Ovary (tissue), 9 donors: Measurements from ENCODE around the gene PDE3A. TPM values are rescaled to one million over a fixed set of nuclear protein-coding genes. Genes with fewer than 3 reads are reported as not detected.

Experiments
- DNase-seq, 5 donors: peaks; one replicate each; pipeline ENCODE4 v3.0.0-alpha.2; 2019 to 2020
- H3K27ac ChIP-seq, 2 donors: fragments of 200-600 bp; one replicate each; pipeline versions ENCODE4 v1.5.1 to v1.8.0; 2019 to 2022
- H3K27me3 ChIP-seq: fragments of 200-600 bp; one replicate; pipeline ENCODE4 v1.8.0; 2022
- H3K36me3 ChIP-seq: fragments of 200-600 bp; sonication (generic); one replicate; pipeline ENCODE4 v1.5.1; 2019
- H3K4me1 ChIP-seq: one replicate; pipeline ENCODE4 v1.8.1; 2013; ENCODE audit warnings: mild to moderate bottlenecking, moderate library complexity; ENCODE audit not compliant: insufficient read depth
- H3K4me3 ChIP-seq: fragments of 200-600 bp; sonication (generic); one replicate; pipeline ENCODE4 v1.5.1; 2017
- H3K9me3 ChIP-seq, 2 donors: fragments of 200-600 bp in 1 of 2; sonication (generic) in 1 of 2; one replicate each; pipeline versions ENCODE4 v1.5.1 to v1.8.1; 2013 to 2019; ENCODE audit warnings: mild to moderate bottlenecking in 1 of 2, moderate library complexity in 1 of 2
- EP300 ChIP-seq: sonication (generic); formaldehyde crosslinking; IDR thresholded peaks from one replicate; pipeline ENCODE4 v1.6.1; 2017; ENCODE audit warnings: antibody characterized with exemption
- POLR2A ChIP-seq: fragments of 450-650 bp; IDR thresholded peaks from one replicate; pipeline ENCODE4 v1.6.1; 2017; ENCODE audit warnings: antibody characterized with exemption, mild to moderate bottlenecking, moderate library complexity
- WGBS, 3 donors: extraction: QIAGEN DNeasy Blood & Tissue Kit in 1 of 3; methylation state at CpG; one replicate each; pipeline versions ENCODE4 v1.1.5 to v1.1.7; 2013 to 2017; 5-methylcytosine and 5-hydroxymethylcytosine counted together
- intact Hi-C, 4 donors: fragments of 100-400 bp; cut with DNase I; formaldehyde crosslinking; loops; one replicate each; pipeline versions ENCODE4 v1.11.0 to v1.15.1; 2022 to 2023
- polyA plus RNA-seq, 2 donors: library from polyadenylated mRNA; stranded (reverse); fragments of 200-250 nt in 1 of 2; fragments of 350-450 nt in 1 of 2; fragmentation: Illumina TruSeq in 1 of 2; extraction: RNeasy Lipid Tissue Mini Kit (QIAGEN cat#74804) in 1 of 2; gene quantifications; one replicate each; pipeline ENCODE4 v1.2.3, GENCODE V29; 2013 to 2014
- total RNA-seq, 7 donors: library from RNA; depleted of rRNA in 2 of 7; stranded (reverse); fragments of >200 nt in 2 of 7; fragmentation: NEBNext Ultra II Directional in 3 of 7; extraction: Animal tissue kit (Norgen Biotek cat#: 25700) in 3 of 7; gene quantifications; one replicate each; pipeline versions ENCODE4 v1.1.0 to v1.2.4, GENCODE V29; 2016 to 2023
- TF ChIP-seq, protein P1 (sequence below), 3 donors: fragments of 450-650 bp in 2 of 3; fragments of 200-600 bp in 1 of 3; IDR thresholded peaks; one replicate each; pipeline versions ENCODE4 v1.5.1 to v1.8.0; 2016 to 2022; ENCODE audit warnings: antibody characterized with exemption in 3 of 3, mild to moderate bottlenecking in 1 of 3
- donor health status: DM: no; HTN: no; CAD: no; lungs with moderate emphysema.
- donor health status: DM: no; HTN: no; CAD: no.
- donor health status: Bipolar disorder and iron deficiency.
- donor health status: DM: yes; HTN: yes; CAD: no.
- donor health status: DM: no; HTN: no; CAD: no.
- donor health status: DM: yes; HTN: yes; CAD: no.

Gene PDE3A
- total and polyA plus RNA-seq, 9 donors = 3.7 to 15.2 (median 7.1) TPM

DNA sequence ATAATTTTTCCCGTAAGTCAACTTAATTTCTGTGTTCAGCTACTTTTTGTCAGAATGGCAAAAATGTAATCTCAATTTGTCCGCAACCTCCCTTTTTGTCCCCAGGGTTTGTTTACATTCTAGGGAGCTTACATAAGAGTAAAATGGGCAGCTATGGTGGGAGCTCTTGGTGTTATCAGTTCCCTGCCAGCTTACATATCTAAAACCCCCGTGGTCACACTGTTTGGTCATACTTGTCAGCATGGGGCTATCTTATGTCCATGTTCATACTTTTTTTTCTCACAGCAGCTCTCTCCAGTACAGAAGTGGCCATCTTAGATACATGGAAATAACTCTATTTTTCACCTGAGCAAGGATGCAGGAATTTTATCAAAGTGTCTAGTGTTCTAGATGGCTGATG lies 343.5 kb downstream of the PDE3A start:
- H3K27me3 ChIP-seq = no peaks in the 10 kb centered on the region
- no peak for DNase-seq
- no peaks in the 10 kb centered on the region for H3K9me3 ChIP-seq
- H3K36me3 ChIP-seq = no peaks in the 10 kb centered on the region
- H3K27ac ChIP-seq = no peak overlapping the region
- no peaks in the 10 kb centered on the region for H3K4me1 ChIP-seq
- intact Hi-C loops = no loop called here
- TF ChIP-seq, protein P1, sequence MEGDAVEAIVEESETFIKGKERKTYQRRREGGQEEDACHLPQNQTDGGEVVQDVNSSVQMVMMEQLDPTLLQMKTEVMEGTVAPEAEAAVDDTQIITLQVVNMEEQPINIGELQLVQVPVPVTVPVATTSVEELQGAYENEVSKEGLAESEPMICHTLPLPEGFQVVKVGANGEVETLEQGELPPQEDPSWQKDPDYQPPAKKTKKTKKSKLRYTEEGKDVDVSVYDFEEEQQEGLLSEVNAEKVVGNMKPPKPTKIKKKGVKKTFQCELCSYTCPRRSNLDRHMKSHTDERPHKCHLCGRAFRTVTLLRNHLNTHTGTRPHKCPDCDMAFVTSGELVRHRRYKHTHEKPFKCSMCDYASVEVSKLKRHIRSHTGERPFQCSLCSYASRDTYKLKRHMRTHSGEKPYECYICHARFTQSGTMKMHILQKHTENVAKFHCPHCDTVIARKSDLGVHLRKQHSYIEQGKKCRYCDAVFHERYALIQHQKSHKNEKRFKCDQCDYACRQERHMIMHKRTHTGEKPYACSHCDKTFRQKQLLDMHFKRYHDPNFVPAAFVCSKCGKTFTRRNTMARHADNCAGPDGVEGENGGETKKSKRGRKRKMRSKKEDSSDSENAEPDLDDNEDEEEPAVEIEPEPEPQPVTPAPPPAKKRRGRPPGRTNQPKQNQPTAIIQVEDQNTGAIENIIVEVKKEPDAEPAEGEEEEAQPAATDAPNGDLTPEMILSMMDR (IDR thresholded peaks at IDR 0.05) = no peak
- TF ChIP-seq POLR2A = no peak
- TF ChIP-seq EP300 = no peak
- H3K4me3 ChIP-seq = no peak overlapping the region
- 60 to 64% (median 60%) methylated on average over 3 of the region's 3 CpGs for WGBS, 3 donors

DNA sequence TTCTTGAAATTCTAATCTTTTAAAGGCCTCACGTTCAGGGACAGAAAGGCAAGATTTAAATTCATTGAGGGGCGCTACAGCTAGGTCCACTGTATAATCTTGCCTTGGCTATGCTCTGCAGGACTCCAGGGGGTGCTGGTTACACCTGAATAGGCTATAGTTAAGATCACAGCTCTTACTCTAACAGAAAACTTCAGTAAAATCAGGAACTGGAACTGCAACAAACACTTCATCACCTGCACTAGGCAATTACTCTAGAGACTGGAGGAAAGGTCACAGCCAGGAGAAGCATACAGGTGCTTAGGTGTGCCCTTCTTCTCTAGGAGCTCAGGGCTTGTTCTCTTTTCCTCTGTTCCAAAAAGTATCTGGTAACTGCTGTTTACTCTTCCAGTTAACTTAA lies 347.7 kb downstream of the PDE3A start:
- H3K9me3 ChIP-seq = no peaks in the 10 kb centered on the region
- H3K4me1 ChIP-seq = no peaks in the 10 kb centered on the region
- WGBS, 3 donors = 58 to 65% (median 60%) methylated on average over 2 of the region's 2 CpGs
- no peaks in the 10 kb centered on the region for H3K27me3 ChIP-seq
- intact Hi-C loops = no loop called here
- DNase-seq = no peak
- no peak for TF ChIP-seq POLR2A
- TF ChIP-seq, protein P1 (IDR thresholded peaks at IDR 0.05) = no peak
- TF ChIP-seq EP300 = no peak
- no peak overlapping the region for H3K27ac ChIP-seq
- no peak overlapping the region for H3K4me3 ChIP-seq
- no peaks in the 10 kb centered on the region for H3K36me3 ChIP-seq

DNA sequence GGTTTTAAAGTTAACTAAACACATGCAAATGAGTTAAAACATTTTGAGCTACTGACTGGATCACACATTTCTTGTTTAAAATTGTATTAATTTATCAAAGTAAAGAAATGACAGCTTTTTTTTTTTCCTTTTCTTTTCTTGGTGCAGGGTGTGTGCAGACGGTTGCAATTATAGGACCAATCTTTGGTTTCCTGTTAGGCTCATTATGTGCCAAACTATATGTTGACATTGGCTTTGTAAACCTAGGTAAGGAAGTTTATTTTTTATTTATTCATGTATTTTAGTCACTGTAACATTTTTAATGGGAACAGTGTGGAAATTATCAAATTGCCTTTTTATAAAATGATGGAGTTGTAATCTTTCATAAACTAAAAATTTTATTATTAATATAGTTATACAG lies 348.6 kb downstream of the PDE3A start:
- DNase-seq = no peak
- WGBS, 3 donors = 73 to 78% (median 73%) methylated on average over 1 of the region's 1 CpG
- intact Hi-C loops = no loop called here

DNA sequence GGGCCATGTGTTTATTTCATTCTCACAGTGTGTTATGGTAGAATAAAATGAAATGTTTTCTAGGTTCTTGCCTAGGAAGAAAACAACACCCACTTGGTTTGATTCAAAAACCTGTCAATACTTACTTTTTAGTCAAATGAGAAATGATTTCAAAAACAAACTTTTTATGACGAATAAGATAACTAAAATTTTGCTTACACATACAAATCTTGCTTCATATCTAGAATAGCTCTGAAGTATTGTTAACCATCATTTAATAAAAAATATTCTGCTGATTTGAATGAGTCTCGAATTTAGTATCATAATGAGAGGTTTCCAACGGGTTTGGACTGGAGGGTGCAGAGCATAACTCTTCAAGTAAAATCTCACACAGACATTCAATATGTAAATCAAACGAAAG lies 350.0 kb downstream of the PDE3A start:
- intact Hi-C loops = no loop called here
- Histone ChIP-seq H3K4me1 (no peaks in the 10 kb centered on the region), H3K27ac (no peak overlapping the region), H3K4me3 (no peak overlapping the region), H3K27me3 (no peaks in the 10 kb centered on the region), H3K36me3 (no peaks in the 10 kb centered on the region), H3K9me3 (no peaks in the 10 kb centered on the region)
- no peak for TF ChIP-seq EP300
- no peak for TF ChIP-seq POLR2A
- TF ChIP-seq, protein P1 (IDR thresholded peaks at IDR 0.05) = no peak
- 81 to 87% (median 86%) methylated on average over 4 of the region's 4 CpGs for WGBS, 3 donors
- no peak for DNase-seq

More for the DNA sequence above, 348.6 kb downstream of the PDE3A start:
- H3K27me3 ChIP-seq = no peaks in the 10 kb centered on the region
- no peaks in the 10 kb centered on the region for H3K4me1 ChIP-seq
- H3K4me3 ChIP-seq = no peak overlapping the region
- no peak overlapping the region for H3K27ac ChIP-seq
- no peaks in the 10 kb centered on the region for H3K36me3 ChIP-seq
- TF ChIP-seq POLR2A (no peak), EP300 (no peak)
- TF ChIP-seq, protein P1 (IDR thresholded peaks at IDR 0.05) = no peak
- H3K9me3 ChIP-seq = no peaks in the 10 kb centered on the region
